Putamen (tissue), 1 donor: ENCODE results near the gene ERBB4.
"Not testable (repeated sequence)": the region's sequence is repeated elsewhere in the genome, so short reads cannot be mapped to it uniquely, and the experiment has no call there.

Experiments used
- DNase-seq: peaks from one replicate; pipeline ENCODE4 v3.0.0-alpha.2; 2016; ENCODE audit warnings: low spot score

ERBB4 gene

GRCh38 chr2:212223696-212224095 is 314.9 kb downstream of the ERBB4 start:
- no peak for DNase-seq

- no peak for DNase-seq
These were observed 325.4 kb downstream of the ERBB4 start for GRCh38 chr2:212213191-212213590.

- no peak for DNase-seq
These were observed 330.1 kb downstream of the ERBB4 start for GRCh38 chr2:212208467-212208866.

- no peak for DNase-seq
These were observed 340.8 kb downstream of the ERBB4 start for GRCh38 chr2:212197776-212198175.

GRCh38 chr2:212195626-212196025 is 343.0 kb downstream of the ERBB4 start:
- DNase-seq: no peak

- no peak for DNase-seq
These were observed 344.2 kb downstream of the ERBB4 start for GRCh38 chr2:212194396-212194795.

- DNase-seq: no peak
These were observed 344.8 kb downstream of the ERBB4 start for GRCh38 chr2:212193803-212194202.

GRCh38 chr2:212193056-212193455 is 345.5 kb downstream of the ERBB4 start:
- DNase-seq: no peak

GRCh38 chr2:212191438-212191837 is 347.2 kb downstream of the ERBB4 start:
- not testable (repeated sequence) for DNase-seq

GRCh38 chr2:212186166-212186565 is 352.4 kb downstream of the ERBB4 start:
- no peak for DNase-seq

GRCh38 chr2:212181646-212182045 is 357.0 kb downstream of the ERBB4 start:
- DNase-seq: no peak

GRCh38 chr2:212180408-212181083 is 358.1 kb downstream of the ERBB4 start:
- no peak for DNase-seq

GRCh38 chr2:212177724-212178123 is 360.9 kb downstream of the ERBB4 start:
- no peak for DNase-seq

- DNase-seq: no peak
These were observed 362.5 kb downstream of the ERBB4 start for GRCh38 chr2:212176151-212176550.

GRCh38 chr2:212173756-212174510 is 364.7 kb downstream of the ERBB4 start:
- DNase-seq: no peak

- no peak for DNase-seq
These were observed 365.3 kb downstream of the ERBB4 start for GRCh38 chr2:212173331-212173730.

GRCh38 chr2:212170382-212170781 is 368.2 kb downstream of the ERBB4 start:
- DNase-seq: no peak

GRCh38 chr2:212158081-212158480 is 380.5 kb downstream of the ERBB4 start:
- no peak for DNase-seq

- DNase-seq: no peak
These were observed 381.6 kb downstream of the ERBB4 start for GRCh38 chr2:212157012-212157411.

- DNase-seq: peak; percentile 9
These were observed 382.5 kb downstream of the ERBB4 start for GRCh38 chr2:212156088-212156487.

GRCh38 chr2:212154477-212154878 is 384.1 kb downstream of the ERBB4 start:
- no peak for DNase-seq

GRCh38 chr2:212153923-212154322 is 384.7 kb downstream of the ERBB4 start:
- no peak for DNase-seq

- DNase-seq: no peak
These were observed 390.6 kb downstream of the ERBB4 start for GRCh38 chr2:212147921-212148513.
